ENCODE measurements around the gene ARPIN.
"Not testable (repeated sequence)": the region's sequence is repeated elsewhere in the genome, so short reads cannot be mapped to it uniquely, and the experiment has no call there.

ARPIN gene

DNA sequence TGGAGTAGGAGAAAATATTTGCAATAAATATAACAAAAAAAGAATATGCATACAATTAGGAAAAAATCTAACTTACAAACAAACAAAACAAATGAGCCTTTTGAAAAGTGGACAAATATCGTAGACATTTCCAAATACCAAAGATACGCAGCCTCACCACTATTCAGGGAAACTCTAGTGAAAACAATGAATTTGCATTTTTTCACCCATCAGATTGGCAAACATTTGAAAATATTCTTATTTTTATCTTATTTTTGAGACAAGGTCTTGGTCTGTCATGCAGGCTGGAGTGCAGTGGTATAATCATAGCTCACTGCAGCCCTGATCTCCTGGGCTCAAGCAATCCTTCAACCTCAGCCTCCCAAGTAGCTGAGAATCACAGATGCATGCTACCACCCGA lies 34.4 kb downstream of the ARPIN start:
- DNase-seq (ENCODE audit: low spot score): no peak

GRCh38 chr15:89877083-89877425 lies 35.7 kb downstream of the ARPIN start:
- DNase-seq (ENCODE audit: low spot score): no peak

- DNase-seq (ENCODE audit: low spot score): no peak
These were observed 36.2 kb downstream of the ARPIN start for GRCh38 chr15:89876396-89877082.

GRCh38 chr15:89875741-89876140 lies 37.0 kb downstream of the ARPIN start:
- no peak for DNase-seq (ENCODE audit: low spot score)

DNA sequence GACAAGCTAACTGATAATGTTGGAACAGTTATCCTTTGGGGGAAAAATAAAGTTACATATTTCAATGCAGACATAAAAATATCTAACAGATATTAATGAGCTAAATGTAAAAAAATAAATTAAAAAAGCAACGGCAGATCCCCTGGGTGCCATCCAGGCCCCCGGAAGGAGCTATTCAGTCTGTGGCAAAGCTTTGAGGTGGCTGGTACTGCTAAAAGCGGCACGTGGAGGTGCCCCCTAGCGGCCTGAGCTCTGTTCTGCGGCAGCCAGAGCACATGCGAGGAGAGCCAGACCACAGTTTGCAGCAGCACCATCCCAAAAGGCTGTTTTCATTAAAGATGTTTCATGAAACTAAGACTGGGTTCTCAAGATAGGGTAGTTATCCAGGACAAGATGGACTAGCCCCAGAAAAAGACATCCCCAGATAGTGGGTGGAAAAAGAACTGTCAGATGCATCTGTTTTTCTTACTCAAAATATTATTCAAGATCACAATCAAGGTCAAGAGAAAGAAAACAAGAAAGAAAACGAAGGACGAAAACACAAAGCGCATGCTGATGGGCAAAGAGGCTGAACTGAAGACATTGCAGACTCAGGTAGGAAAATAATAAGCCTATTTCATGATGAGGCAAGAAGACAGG lies 37.7 kb downstream of the ARPIN start:
- peak; percentile 67 for DNase-seq (ENCODE audit: low spot score)

GRCh38 chr15:89870688-89871288 lies 42.0 kb downstream of the ARPIN start:
- DNase-seq (ENCODE audit: low spot score): no peak

DNA sequence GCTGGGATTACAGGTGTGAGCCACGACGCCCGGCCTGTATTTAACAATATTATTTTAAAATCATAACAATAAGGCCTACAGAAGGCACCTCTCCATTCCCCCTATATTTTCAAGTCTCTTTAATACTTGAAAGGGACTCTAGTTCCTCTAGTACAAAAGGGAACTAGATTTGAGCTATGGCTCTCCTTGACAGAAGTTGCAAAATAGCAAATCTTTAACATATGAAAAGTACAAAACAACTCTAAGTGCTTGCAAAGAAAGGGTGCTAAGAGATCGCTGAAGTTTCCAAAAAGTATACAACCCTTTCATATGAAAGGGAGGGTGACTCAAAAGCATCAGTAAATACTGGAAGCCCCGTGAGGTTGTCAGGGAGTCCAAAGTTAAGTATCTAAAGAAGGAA lies 42.7 kb downstream of the ARPIN start:
- no peak for DNase-seq (ENCODE audit: low spot score)

DNA sequence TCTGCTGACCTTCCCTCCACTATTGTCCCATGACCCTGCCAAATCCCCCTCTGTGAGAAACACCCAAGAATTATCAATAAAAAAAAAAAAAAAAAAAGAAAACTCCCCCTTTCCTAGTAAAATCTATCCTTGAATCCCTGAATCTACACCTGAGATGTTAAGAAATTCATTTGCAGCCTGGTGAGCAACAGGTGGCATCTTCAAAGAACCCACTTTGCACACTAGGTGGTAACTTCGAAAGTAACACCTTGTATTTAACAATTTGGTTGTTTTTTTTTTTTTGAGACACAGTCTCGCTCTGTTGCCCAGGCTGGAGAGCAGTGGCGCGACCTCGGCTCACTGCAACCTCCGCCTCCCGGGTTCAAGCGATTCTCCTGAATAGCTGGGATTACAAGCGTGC lies 43.3 kb downstream of the ARPIN start:
- not testable (repeated sequence) for DNase-seq (ENCODE audit: low spot score)

DNA sequence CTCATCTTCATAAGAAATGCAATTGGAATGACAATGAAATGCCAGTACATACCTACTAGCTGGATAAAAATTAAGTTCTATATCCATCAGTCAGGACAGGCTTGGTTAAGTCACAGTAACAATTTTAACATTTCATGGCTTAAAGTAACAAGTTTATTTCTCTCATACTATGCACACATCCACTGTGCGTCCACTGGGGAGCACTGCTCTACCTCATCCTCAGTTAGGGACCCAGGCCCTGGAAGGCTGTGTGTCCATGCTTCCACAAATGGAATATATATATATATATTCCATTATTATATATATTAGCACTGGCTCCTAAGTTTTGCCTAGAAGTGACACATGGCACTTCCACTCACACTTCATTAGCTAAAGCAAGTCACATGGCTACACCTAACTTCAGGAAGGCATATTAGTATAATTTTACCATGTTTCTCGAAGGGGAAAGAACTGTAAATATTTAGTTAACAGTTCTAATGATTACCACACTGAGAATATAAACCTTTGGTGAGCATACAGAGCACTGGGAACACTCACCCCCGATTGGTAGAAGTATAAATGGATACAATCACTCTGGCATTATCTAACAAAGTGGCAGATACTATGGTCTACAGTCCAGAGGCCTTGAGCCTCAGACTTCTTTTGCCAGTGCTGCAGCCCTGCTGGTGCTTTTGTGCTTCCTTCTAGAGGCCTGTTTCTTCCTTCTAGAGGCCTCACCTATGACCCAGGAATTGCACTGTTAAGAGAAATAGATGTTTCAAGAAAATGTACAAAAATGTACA lies 47.6 kb downstream of the ARPIN start:
- DNase-seq (ENCODE audit: low spot score): no peak

DNA sequence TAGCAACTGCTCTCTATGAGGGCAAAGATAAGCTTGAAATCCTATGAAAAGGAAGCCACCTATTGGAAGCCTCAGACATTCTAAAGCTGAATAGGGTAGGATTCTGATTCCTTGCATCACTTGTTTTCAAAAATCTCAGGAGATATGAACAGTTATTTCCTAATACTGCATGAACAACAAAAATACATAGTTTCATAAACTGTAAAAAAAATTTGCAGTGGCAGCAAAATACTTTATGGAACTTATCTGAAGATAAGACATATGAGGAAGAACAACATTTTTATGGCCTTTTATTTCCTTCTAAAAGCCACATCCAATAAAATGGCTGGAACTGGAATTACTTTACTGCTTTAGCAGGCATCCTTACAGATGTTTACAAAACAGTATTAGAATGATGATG lies 48.8 kb downstream of the ARPIN start:
- no peak for DNase-seq (ENCODE audit: low spot score)

- no peak for DNase-seq (ENCODE audit: low spot score)
These were observed 51.9 kb downstream of the ARPIN start for GRCh38 chr15:89860891-89861290.

DNA sequence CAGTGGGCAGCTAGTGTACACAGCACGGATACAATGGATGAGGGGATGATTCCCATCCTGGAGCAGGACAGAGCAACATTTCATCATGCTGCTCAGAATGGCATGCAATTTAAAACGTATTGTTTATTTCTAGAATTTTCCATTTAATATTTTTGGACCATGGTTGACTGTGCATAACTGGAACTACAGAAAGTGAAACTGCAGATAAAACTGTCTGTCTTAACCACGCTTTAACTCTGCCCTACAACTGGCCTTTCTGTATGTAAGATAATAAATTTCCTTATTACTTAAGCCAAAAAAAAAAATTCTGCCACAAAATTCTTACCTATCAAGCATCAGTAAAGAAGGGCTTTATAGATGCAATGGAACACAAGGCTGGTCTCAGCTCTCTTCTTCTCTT lies 52.3 kb downstream of the ARPIN start:
- DNase-seq (ENCODE audit: low spot score): no peak

DNA sequence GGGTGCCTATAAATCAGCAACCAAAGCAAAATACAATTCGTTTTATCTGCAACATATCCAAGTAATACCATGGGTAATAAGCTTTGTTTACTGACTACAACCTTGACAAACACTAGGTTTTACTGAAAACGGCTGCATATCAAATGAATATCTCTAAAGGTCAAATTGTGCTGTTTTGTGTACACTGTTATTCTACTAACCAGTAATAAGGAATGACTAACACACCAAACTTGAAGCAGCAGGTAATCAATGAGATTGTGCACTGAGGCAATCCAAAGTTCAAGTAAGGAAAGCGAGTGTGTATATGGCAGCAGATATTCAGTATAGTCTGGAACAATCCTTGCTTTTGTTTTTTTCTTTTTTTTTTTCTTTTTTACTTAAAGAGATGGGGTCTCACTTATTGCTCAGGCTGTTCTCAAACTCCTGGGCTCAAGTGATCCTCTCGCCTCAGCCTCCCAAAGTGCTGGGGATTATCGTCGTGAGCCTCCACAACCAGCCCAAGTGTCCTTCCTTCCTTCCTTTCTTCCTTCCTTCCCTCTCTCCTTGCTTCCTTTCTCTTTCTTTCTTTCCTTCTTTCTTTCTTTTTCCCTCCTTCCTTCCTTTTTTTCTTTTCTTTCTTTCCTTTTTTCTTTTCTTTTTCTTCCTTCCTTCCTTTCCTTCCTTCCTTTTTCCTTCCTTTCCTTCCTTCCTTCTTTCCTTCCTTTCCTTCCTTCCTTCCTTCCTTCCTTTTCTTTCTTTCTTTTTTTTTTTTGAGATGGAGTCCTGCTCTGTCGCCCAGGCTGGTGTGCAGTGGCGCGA lies 53.9 kb downstream of the ARPIN start:
- DNase-seq (ENCODE audit: low spot score): no peak

GRCh38 chr15:89857673-89858072 lies 55.1 kb downstream of the ARPIN start:
- DNase-seq (ENCODE audit: low spot score): no peak

GRCh38 chr15:89855948-89856347 lies 56.8 kb downstream of the ARPIN start:
- no peak for DNase-seq (ENCODE audit: low spot score)

DNA sequence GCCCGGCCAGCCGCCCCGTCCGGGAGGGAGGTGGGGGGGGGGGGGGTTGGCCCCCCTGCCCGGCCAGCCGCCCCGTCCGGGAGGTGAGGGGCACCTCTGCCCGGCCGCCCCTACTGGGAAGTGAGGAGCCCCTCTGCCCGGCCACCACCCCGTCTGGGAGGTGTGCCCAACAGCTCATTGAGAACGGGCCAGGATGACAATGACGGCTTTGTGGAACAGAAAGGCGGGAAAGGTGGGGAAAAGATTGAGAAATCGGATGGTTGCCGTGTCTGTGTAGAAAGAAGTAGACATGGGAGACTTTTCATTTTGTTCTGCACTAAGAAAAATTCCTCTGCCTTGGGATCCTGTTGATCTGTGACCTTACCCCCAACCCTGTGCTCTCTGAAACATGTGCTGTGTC lies 57.9 kb downstream of the ARPIN start:
- DNase-seq (ENCODE audit: low spot score): not testable (repeated sequence)

- DNase-seq (ENCODE audit: low spot score): no peak
These were observed 60.3 kb downstream of the ARPIN start for GRCh38 chr15:89852342-89852995.

- no peak for DNase-seq (ENCODE audit: low spot score)
These were observed 60.9 kb downstream of the ARPIN start for GRCh38 chr15:89851673-89852341.

DNA sequence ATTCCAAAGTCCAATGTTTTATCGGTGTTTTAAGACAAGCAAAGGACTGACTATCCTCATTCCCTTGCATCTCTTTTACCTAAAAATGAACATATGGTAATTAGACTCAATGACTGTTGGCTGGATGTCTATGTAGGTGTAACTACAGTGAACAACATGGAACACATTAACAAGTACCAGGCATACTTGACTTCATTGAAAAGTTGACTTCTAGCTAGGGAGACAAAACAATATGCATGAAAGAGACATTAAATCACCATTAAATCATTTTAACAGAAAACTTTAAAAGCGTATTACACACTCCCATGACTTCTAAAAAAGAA lies 63.8 kb downstream of the ARPIN start:
- no peak for DNase-seq (ENCODE audit: low spot score)

GRCh38 chr15:89847101-89847500 lies 65.7 kb downstream of the ARPIN start:
- no peak for DNase-seq (ENCODE audit: low spot score)

Measured in SK-N-DZ (cell line).